ENCODE results near the gene CLEC17A.
"Not testable (repeated sequence)": the region's sequence is repeated elsewhere in the genome, so short reads cannot be mapped to it uniquely, and the experiment has no call there.

- not testable (repeated sequence) for TF ChIP-seq CTCF (IDR thresholded peaks at IDR 0.05; ENCODE audit: poor library complexity); EZH2 (IDR thresholded peaks at IDR 0.05; ENCODE audit: borderline replicate concordance); EZH2phosphoT487 (IDR thresholded peaks at IDR 0.05; ENCODE audit: low read depth, severe bottlenecking, unreplicated experiment)
These were observed 30.7 kb downstream of the CLEC17A start for GRCh38 chr19:14613399-14614098.

Measured in hepatocyte (in vitro differentiated cells).